Dermis blood vessel endothelial cell (primary cell): Measurements from ENCODE around the gene BHLHE23. TPM values are rescaled to one million over a fixed set of nuclear protein-coding genes. Genes with fewer than 3 reads are reported as not detected.

Experiments
- DNase-seq: peaks from one replicate; pipeline ENCODE4 v3.0.0; 2010
- total RNA-seq: library from RNA; depleted of rRNA; stranded (reverse); fragments of >200 nt; gene quantifications from 2 replicates; pipeline ENCODE4 v1.2.3, GENCODE V29; 2014

BHLHE23 gene
- total RNA-seq, 1 donor from 2014 or later = not detected

DNA sequence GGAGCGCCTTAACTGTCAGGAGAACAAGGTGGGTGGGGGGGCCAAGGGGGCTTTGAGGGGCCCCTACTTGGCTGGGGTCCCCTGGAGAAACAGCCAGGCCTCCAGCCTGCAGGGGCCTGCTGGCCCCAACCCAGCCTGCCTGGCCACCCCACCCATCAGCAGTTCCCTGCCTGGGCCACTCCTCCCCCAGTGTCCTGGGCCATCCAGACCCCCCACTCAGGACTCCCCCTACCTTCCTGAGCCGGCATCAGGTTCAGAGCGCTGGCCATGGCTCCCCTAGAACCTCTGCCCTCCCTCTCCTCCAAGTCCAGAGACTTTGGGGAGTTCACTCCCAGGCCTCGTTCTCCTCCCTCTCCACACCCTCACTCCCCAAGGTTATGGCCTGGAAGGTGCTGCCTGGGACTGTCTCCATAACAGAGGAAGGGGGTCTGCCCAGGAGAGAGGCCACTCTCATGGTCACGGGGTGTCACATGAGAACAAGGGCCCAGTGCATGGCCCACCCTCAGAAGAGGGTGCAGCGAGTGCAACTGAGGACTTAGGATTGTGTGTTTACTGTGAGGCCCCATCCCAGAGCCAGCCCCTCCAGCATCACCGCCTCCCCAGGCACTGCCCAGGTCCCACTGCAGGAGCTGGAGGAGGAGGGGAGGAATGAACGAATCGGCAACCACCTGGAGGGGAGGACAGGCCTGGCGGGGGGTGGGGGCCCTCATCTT lies 48.2 kb downstream of the BHLHE23 start:
- no peak for DNase-seq

DNA sequence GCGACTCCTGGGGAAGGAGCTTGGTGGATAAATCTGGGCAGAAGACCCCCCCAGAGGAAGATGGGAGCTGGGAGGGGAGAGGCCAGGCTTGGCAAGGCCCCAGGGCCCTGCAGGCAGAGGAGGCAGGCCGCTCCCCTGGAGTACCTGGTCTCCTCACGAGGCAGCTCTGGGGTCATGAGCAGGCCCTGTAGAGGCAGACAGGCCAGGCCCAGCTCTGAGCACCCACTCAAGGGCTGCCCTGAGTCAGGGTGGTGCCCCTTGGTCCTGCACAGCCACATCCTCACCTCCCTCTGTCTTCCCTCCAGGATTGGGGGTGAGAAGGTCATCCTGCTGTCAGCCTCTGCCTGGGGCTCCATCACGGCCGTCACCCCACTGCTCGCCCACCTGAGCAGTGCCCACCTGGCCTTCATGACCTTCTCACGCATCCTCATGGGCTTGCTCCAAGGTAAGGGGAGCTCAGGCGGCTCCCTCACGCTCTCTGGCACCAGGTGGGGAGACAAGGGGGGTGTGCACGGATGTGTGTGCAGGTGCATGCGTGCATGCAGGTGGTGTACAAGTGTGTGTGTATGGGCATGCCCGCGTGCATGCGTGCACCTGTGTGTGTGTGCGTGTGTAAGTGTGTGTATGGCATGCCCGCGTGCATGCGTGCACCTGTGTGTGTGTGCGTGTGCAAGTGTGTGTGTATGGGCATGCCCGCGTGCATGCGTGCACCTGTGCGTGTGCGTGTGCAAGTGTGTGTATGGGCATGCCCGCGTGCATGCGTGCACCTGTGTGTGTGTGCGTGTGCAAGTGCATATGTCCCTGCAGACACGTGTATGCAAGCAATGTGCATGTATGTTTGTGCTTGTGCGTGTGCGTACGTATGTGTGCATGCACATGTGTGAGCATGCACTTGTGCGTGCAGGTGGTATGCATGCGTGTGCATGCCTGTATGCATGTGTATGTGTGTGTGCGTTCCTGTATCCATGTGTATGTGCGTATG lies 49.3 kb downstream of the BHLHE23 start:
- DNase-seq = no peak

DNA sequence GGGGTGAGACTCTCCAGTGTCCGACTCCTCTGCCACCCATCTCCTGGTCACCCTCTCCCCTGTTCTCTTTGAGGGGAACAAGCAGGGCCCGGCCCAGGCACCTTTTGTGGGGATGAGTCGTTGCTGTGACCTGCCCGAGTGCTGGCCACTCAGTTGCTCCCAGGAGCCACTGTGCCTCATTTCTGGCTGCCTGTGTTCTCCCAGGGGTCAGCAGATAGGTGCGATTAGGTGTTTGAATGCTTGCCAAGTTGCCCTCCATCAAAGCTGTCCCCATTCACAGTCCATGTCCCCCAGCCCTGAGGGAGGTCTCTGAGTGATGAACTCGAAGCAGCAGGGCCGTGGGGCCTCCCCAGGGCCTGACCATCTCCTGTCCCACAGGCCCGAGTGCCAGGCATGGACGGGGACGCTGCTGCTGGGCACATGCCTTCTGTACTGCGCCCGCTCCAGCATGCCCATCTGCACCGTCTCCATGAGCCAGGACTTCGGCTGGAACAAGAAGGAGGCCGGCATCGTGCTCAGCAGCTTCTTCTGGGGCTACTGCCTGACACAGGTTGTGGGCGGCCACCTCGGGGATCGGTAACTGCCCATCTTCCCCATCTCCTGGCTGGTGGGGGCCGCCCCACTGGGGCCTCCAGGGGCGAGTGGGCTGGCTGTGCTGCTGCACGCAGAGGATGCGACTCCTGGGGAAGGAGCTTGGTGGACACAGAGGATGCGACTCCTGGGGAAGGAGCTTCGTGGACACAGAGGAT lies 50.2 kb downstream of the BHLHE23 start:
- DNase-seq = no peak

Other genes starting within 250 kb of the BHLHE23 start
- gene MRGBP, start 210.5 kb downstream of the BHLHE23 start, total RNA-seq = 18.5 and 19.5 TPM in 2 replicates
- 48.8 and 58.4 TPM in 2 replicates for gene OGFR, start 202.1 kb downstream of the BHLHE23 start, total RNA-seq
- gene COL9A3, start 189.9 kb downstream of the BHLHE23 start, total RNA-seq = 1.3 and 1.9 TPM in 2 replicates
- 14.1 and 14.8 TPM in 2 replicates for gene TCFL5, start 145.1 kb downstream of the BHLHE23 start, total RNA-seq
- gene DIDO1, start 80.5 kb downstream of the BHLHE23 start, total RNA-seq = 47.5 and 56.2 TPM in 2 replicates
- gene GID8, start 68.8 kb downstream of the BHLHE23 start, total RNA-seq = 43.4 and 43.7 TPM in 2 replicates
- gene SLC17A9, start 54.3 kb downstream of the BHLHE23 start, total RNA-seq = 9.0 and 11.8 TPM in 2 replicates
- gene YTHDF1, start 209.2 kb upstream of the BHLHE23 start, total RNA-seq = 18.4 and 28.1 TPM in 2 replicates
- gene BIRC7, start 228.9 kb upstream of the BHLHE23 start, total RNA-seq = not detected in 2 replicates
- not detected in 2 replicates for gene NKAIN4, start 247.5 kb upstream of the BHLHE23 start, total RNA-seq